Measurements from ENCODE around the gene ABO. TPM values are rescaled to one million over a fixed set of nuclear protein-coding genes. Genes with fewer than 3 reads are reported as not detected.

ABO gene
- total and polyA plus RNA-seq, 7 experiments from 2014 or later, result 1.7 to 3.3 TPM; not detected in 5

DNA sequence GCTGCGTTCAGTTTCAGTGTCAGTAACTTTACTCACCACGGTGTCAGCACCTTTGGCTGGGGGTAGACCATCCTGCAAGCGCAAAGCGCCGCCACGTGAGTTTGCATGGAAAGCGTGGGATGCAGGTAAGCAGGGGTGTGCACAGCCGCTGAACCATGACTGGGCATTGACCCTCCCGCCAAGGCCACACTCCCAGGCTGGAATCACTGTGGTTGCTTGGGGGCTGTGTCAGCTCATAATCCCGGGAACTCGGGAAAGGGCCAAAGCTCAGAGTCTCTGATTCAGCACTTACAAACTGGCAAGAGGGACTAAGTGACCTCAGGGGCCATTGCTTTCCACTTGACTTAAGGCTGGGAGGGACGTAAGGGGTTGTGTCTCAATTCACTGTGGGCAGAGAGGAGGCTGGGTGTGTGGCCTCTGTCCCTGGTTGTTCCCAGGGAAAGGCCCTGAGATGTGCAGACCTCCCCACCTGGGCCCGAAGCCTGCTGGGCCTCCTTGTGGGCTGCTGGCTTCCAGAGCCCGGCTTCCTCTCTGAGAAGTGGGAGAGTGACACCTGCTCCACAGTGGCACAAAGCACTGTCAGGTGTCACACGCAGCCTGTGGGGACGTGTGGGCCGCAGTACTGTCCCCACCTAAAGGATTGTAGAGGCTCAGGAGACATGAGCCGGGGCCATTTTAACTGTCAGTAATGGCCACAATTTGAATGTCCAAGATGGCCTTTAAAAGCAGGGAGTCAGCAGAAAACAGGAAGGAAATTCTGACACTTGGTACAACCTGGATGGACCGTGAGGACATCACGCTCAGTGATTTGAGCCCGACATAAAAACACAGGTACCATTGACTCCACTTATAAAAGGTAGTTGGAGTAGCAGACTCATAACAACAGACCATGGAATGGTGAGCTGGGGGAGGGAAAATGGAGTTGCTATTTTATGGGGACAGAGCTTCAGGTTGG, 16.7 kb downstream of the ABO start:
- Histone ChIP-seq H3K4me3 (ENCODE audit: low read length) (no peak overlapping the region), H3K4me1 (ENCODE audit: control insufficient read depth in 2 of 2, insufficient read depth in 2 of 2, low read length in 2 of 2) (no peaks in the 10 kb centered on the region), H3K9me3 (ENCODE audit: control insufficient read depth in 2 of 3, low read length in 3 of 3) (no peaks in the 10 kb centered on the region), H3K27ac (ENCODE audit: low read depth, low read length) (no peak overlapping the region), H3K27me3 (ENCODE audit: control insufficient read depth in 2 of 2, insufficient read depth in 2 of 2, low read length in 2 of 2) (no peaks in the 10 kb centered on the region), H3K36me3 (ENCODE audit: control insufficient read depth in 2 of 3, insufficient read depth in 3 of 3, low read length in 3 of 3) (no peaks in the 10 kb centered on the region)
- Mint-ChIP-seq H3K36me3 (peaks cover 0 to 4% (median 0%) of the 10 kb centered on the region in 5 donors), H3K27me3 (peaks cover 0 to 16% (median 0%) of the 10 kb centered on the region in 5 donors), H3K9me3 (no peaks in the 10 kb centered on the region), H3K4me3 (no peak overlapping the region), H3K4me1 (peaks cover 0 to 5% (median 0%) of the 10 kb centered on the region in 7 donors), H3K27ac (no peak overlapping the region)
- ChIA-PET CTCF (no interaction called here), POLR2A (no interaction called here)
- intact Hi-C loops (cut with micrococcal nuclease), result no loop called here
- DNase-seq (no peak), ATAC-seq (no peak)

DNA sequence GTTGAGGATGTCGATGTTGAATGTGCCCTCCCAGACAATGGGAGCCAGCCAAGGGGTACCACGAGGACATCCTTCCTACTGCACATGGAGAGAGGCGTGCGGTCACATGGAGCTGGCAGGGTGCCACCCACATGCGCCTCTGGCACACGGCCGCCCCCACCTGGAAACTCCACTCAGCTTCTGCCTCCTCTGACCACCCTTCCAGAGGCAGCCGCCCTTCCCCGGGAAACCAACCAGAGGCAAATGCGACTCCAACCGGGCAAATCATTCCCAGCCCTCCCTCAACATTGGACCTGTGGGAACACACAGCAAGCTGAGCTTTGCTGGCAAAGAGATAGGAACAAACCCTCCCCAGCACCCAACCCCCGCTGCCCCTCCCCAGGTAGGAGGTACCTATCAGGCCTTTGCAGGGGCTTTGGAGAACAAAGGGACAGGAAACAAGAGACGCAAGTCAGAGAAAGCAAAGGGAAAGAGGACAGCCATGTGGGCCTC, 17.5 kb downstream of the ABO start:
- H3K27ac ChIP-seq (ENCODE audit: low read depth, low read length), result no peak overlapping the region
- no peak overlapping the region for H3K4me3 ChIP-seq (ENCODE audit: low read length)
- H3K27me3 Mint-ChIP-seq, result peaks cover 0 to 14% (median 0%) of the 10 kb centered on the region in 5 donors
- H3K27me3 ChIP-seq (ENCODE audit: control insufficient read depth in 2 of 2, insufficient read depth in 2 of 2, low read length in 2 of 2), result no peaks in the 10 kb centered on the region
- no peak for ATAC-seq
- no peaks in the 10 kb centered on the region for H3K36me3 ChIP-seq (ENCODE audit: control insufficient read depth in 2 of 3, insufficient read depth in 3 of 3, low read length in 3 of 3)
- no peak for DNase-seq
- ChIA-PET POLR2A (no interaction called here), CTCF (no interaction called here)
- peaks cover 0 to 4% (median 0%) of the 10 kb centered on the region in 5 donors for H3K36me3 Mint-ChIP-seq
- no peak overlapping the region for H3K27ac Mint-ChIP-seq
- intact Hi-C loops (cut with micrococcal nuclease), result no loop called here
- no peaks in the 10 kb centered on the region for H3K9me3 ChIP-seq (ENCODE audit: control insufficient read depth in 2 of 3, low read length in 3 of 3)
- H3K4me1 ChIP-seq (ENCODE audit: control insufficient read depth in 2 of 2, insufficient read depth in 2 of 2, low read length in 2 of 2), result no peaks in the 10 kb centered on the region
- H3K4me1 Mint-ChIP-seq, result peaks cover 0 to 11% (median 0%) of the 10 kb centered on the region in 7 donors
- H3K4me3 Mint-ChIP-seq, result no peak overlapping the region
- H3K9me3 Mint-ChIP-seq, result no peaks in the 10 kb centered on the region

DNA sequence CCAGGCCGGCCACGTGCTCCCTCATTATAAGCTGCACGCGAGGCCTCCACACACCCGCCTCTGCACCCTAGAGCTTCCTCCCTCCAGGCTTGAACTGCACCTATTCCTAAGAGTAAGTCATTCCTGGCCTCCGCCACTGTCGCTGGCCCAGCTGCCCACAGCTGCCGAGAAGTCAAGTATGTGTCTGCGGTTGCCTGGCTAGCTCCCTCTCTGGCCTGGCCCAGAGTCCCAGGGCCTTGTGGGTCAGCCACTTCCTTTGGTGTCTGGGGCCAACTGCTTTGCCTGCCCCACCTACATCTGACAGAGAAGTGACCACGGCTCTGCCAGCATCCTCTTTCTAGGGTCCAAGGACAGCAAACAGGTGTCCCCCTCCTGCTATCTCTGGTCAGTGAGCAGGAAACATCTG, 18.3 kb downstream of the ABO start:
- H3K4me3 ChIP-seq (ENCODE audit: low read length), result no peak overlapping the region
- peaks cover 0 to 11% (median 0%) of the 10 kb centered on the region in 7 donors for H3K4me1 Mint-ChIP-seq
- no peaks in the 10 kb centered on the region for H3K9me3 ChIP-seq (ENCODE audit: control insufficient read depth in 2 of 3, low read length in 3 of 3)
- peaks cover 0 to 6% (median 0%) of the 10 kb centered on the region in 5 donors for H3K27me3 Mint-ChIP-seq
- no peaks in the 10 kb centered on the region for H3K36me3 ChIP-seq (ENCODE audit: control insufficient read depth in 2 of 3, insufficient read depth in 3 of 3, low read length in 3 of 3)
- POLR2A ChIA-PET, result no interaction called here
- ATAC-seq (peak; percentile 50), DNase-seq (no peak)
- no peaks in the 10 kb centered on the region for H3K4me1 ChIP-seq (ENCODE audit: control insufficient read depth in 2 of 2, insufficient read depth in 2 of 2, low read length in 2 of 2)
- no peak overlapping the region for H3K27ac ChIP-seq (ENCODE audit: low read depth, low read length)
- no peaks in the 10 kb centered on the region for H3K9me3 Mint-ChIP-seq
- peaks cover 0 to 4% (median 0%) of the 10 kb centered on the region in 5 donors for H3K36me3 Mint-ChIP-seq
- intact Hi-C loops (cut with micrococcal nuclease), result no loop called here
- CTCF ChIA-PET, result no interaction called here
- H3K27ac Mint-ChIP-seq, result no peak overlapping the region
- no peak overlapping the region for H3K4me3 Mint-ChIP-seq
- no peaks in the 10 kb centered on the region for H3K27me3 ChIP-seq (ENCODE audit: control insufficient read depth in 2 of 2, insufficient read depth in 2 of 2, low read length in 2 of 2)

DNA sequence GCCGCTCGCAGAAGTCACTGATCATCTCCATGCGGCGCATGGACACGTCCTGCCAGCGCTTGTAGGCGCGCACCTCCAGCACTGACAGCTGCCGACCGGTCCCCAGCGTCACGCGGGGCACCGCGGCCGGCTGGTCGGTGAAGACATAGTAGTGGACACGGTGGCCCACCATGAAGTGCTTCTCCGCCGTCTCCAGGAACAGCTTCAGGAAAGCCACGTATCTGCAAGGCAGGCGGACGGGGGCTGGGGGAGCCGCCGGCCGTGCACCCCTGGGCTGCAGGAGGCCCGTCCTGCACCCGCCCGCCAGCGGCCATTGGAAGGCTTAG, 18.9 kb downstream of the ABO start:
- H3K27me3 ChIP-seq (ENCODE audit: control insufficient read depth in 2 of 2, insufficient read depth in 2 of 2, low read length in 2 of 2), result no peaks in the 10 kb centered on the region
- no peak for DNase-seq
- peaks cover 0 to 11% (median 0%) of the 10 kb centered on the region in 7 donors for H3K4me1 Mint-ChIP-seq
- no peak overlapping the region for H3K4me3 ChIP-seq (ENCODE audit: low read length)
- ChIA-PET CTCF (no interaction called here), POLR2A (no interaction called here)
- no peak for ATAC-seq
- H3K36me3 ChIP-seq (ENCODE audit: control insufficient read depth in 2 of 3, insufficient read depth in 3 of 3, low read length in 3 of 3), result no peaks in the 10 kb centered on the region
- H3K27me3 Mint-ChIP-seq, result peaks cover 0 to 6% (median 0%) of the 10 kb centered on the region in 5 donors
- H3K9me3 Mint-ChIP-seq, result no peaks in the 10 kb centered on the region
- intact Hi-C loops (cut with micrococcal nuclease), result no loop called here
- no peak overlapping the region for H3K27ac ChIP-seq (ENCODE audit: low read depth, low read length)
- peaks cover 0 to 4% (median 0%) of the 10 kb centered on the region in 5 donors for H3K36me3 Mint-ChIP-seq
- no peaks in the 10 kb centered on the region for H3K4me1 ChIP-seq (ENCODE audit: control insufficient read depth in 2 of 2, insufficient read depth in 2 of 2, low read length in 2 of 2)
- no peak overlapping the region for H3K27ac Mint-ChIP-seq
- no peaks in the 10 kb centered on the region for H3K9me3 ChIP-seq (ENCODE audit: control insufficient read depth in 2 of 3, low read length in 3 of 3)
- H3K4me3 Mint-ChIP-seq, result no peak overlapping the region

DNA sequence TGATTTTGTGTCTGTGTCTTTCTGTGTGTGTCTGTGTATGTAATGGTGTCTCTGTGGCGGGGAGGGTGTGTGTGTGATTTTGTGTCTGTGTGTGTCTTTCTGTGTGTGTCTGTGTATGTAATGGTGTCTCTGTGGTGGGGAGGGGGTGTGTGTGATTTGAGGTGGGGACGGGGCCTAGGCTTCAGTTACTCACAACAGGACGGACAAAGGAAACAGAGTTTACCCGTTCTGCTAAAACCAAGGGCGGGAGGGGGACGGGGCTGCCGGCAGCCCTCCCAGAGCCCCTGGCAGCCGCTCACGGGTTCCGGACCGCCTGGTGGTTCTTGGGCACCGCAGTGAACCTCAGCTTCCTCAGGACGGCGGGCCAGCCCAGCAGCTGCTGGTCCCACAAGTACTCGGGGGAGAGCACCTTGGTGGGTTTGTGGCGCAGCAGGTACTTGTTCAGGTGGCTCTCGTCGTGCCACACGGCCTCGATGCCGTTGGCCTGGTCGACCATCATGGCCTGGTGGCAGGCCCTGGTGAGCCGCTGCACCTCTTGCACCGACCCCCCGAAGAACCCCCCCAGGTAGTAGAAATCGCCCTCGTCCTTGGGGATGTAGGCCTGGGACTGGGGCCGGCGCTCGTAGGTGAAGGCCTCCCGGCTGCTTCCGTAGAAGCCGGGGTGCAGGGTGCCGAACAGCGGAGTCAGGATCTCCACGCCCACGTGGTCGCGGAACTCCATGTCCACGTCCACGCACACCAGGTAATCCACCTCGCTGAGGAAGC, 19.4 kb downstream of the ABO start:
- no peaks in the 10 kb centered on the region for H3K9me3 ChIP-seq (ENCODE audit: control insufficient read depth in 2 of 3, low read length in 3 of 3)
- ChIA-PET POLR2A (no interaction called here), CTCF (no interaction called here)
- intact Hi-C loops (cut with micrococcal nuclease), result no loop called here
- no peaks in the 10 kb centered on the region for H3K4me1 ChIP-seq (ENCODE audit: control insufficient read depth in 2 of 2, insufficient read depth in 2 of 2, low read length in 2 of 2)
- Mint-ChIP-seq H3K36me3 (peaks cover 0 to 3% (median 0%) of the 10 kb centered on the region in 5 donors), H3K4me3 (no peak overlapping the region), H3K4me1 (peaks cover 0 to 11% (median 0%) of the 10 kb centered on the region in 7 donors), H3K9me3 (no peaks in the 10 kb centered on the region), H3K27ac (no peak overlapping the region), H3K27me3 (peaks cover 0 to 6% (median 0%) of the 10 kb centered on the region in 5 donors)
- no peak for DNase-seq
- peaks cover 0 to 1% of the 10 kb centered on the region in 2 donors for H3K27me3 ChIP-seq (ENCODE audit: control insufficient read depth in 2 of 2, insufficient read depth in 2 of 2, low read length in 2 of 2)
- no peak overlapping the region for H3K4me3 ChIP-seq (ENCODE audit: low read length)
- ATAC-seq, result no peak
- no peaks in the 10 kb centered on the region for H3K36me3 ChIP-seq (ENCODE audit: control insufficient read depth in 2 of 3, insufficient read depth in 3 of 3, low read length in 3 of 3)
- H3K27ac ChIP-seq (ENCODE audit: low read depth, low read length), result no peak overlapping the region

DNA sequence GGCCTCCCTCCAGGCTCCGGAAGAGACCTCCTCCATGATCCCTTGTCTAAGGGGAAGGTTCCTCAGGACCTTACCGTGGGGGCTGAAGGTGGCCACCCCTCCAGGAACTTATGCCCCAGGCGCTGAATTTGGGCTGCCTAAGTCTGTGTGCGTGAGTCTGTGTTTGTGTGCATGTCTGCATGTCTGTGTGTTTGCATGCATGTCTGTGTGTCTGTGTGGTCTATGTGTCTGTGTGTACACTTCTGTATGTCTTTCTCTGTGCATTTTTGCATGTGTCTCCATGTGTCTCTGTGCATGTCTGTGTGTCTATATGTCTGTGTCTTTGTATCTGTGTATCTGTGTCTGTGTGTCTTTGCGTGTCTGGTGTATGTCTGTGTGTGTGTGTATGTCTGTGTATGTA, 20.5 kb downstream of the ABO start:
- ChIA-PET CTCF (no interaction called here), POLR2A (no interaction called here)
- no peaks in the 10 kb centered on the region for H3K36me3 ChIP-seq (ENCODE audit: control insufficient read depth in 2 of 3, insufficient read depth in 3 of 3, low read length in 3 of 3)
- H3K4me1 ChIP-seq (ENCODE audit: control insufficient read depth in 2 of 2, insufficient read depth in 2 of 2, low read length in 2 of 2), result no peaks in the 10 kb centered on the region
- H3K36me3 Mint-ChIP-seq, result peaks cover 0 to 3% (median 0%) of the 10 kb centered on the region in 5 donors
- H3K4me3 ChIP-seq (ENCODE audit: low read length), result no peak overlapping the region
- peaks cover 0 to 8% (median 7%) of the 10 kb centered on the region in 5 donors for H3K27me3 Mint-ChIP-seq
- intact Hi-C loops (cut with micrococcal nuclease), result no loop called here
- no peaks in the 10 kb centered on the region for H3K9me3 ChIP-seq (ENCODE audit: control insufficient read depth in 2 of 3, low read length in 3 of 3)
- ATAC-seq, result no peak
- no peak overlapping the region for H3K27ac Mint-ChIP-seq
- H3K27ac ChIP-seq (ENCODE audit: low read depth, low read length), result no peak overlapping the region
- no peak overlapping the region for H3K4me3 Mint-ChIP-seq
- no peak for DNase-seq
- peaks cover 0 to 18% (median 0%) of the 10 kb centered on the region in 7 donors for H3K4me1 Mint-ChIP-seq
- H3K27me3 ChIP-seq (ENCODE audit: control insufficient read depth in 2 of 2, insufficient read depth in 2 of 2, low read length in 2 of 2), result peaks cover 0 to 2% of the 10 kb centered on the region in 2 donors
- H3K9me3 Mint-ChIP-seq, result no peaks in the 10 kb centered on the region

All from naive thymus-derived CD4-positive, alpha-beta T cell (primary cell).